SH-SY5Y (cell line): ENCODE results near the gene EPG5.

Source experiments
- GATA2 ChIP-seq: IDR thresholded peaks from 2 replicates; pipeline ENCODE4 v1.6.1; 2011; ENCODE audit warnings: mild to moderate bottlenecking, low read depth, low read length
- GATA3 ChIP-seq: IDR thresholded peaks from 2 replicates; pipeline ENCODE4 v1.6.1; 2011; ENCODE audit warnings: low read depth, mild to moderate bottlenecking, low read length, moderate library complexity

- TF ChIP-seq GATA2 (no peak), GATA3 (no peak)
Measured at GRCh38 chr18:46013484-46014189, 46.5 kb upstream of the EPG5 start.
